Activated CD8-positive, alpha-beta T cell treated with anti-CD3 and anti-CD28 coated beads, Interleukin-2, amount 10 ng/mL, durations not matched to agents 7 days and 5 days (primary cell): ENCODE results near the gene RFX7. TPM values are rescaled to one million over a fixed set of nuclear protein-coding genes. Genes with fewer than 3 reads are reported as not detected.

Source experiments
- ATAC-seq: fragments of 150-1000 bp; cut with Tn5 transposase; one replicate; pipeline ENCODE4 v1.10.0; 2021; ENCODE audit warnings: moderate library complexity
- CTCF ChIA-PET: fragments of 350-600 bp; sonication (Branson Sonifier 250); formaldehyde crosslinking; loops from one replicate; lab custom pipeline; 2021; ENCODE audit warnings: antibody characterized with exemption; lab: Charles Lee
- POLR2A ChIA-PET: fragments of 350-600 bp; sonication (Branson Sonifier 250); formaldehyde crosslinking; loops from one replicate; lab custom pipeline; 2021; ENCODE audit warnings: antibody characterized with exemption; lab: Charles Lee
- DNase-seq: peaks from one replicate; pipeline ENCODE4 v3.0.0-alpha.2; 2020
- H3K27ac Mint-ChIP-seq: one replicate; pipeline ENCODE4 v1.8.0; 2021; ENCODE audit warnings: mild to moderate bottlenecking, mixed read lengths
- H3K27me3 Mint-ChIP-seq: one replicate; pipeline ENCODE4 v1.8.0; 2021; ENCODE audit warnings: low read depth, mixed read lengths
- H3K36me3 Mint-ChIP-seq: one replicate; pipeline ENCODE4 v1.8.0; 2021; ENCODE audit warnings: low read depth, mixed read lengths
- H3K4me1 Mint-ChIP-seq: one replicate; pipeline ENCODE4 v1.8.0; 2021; ENCODE audit warnings: low read depth, mixed read lengths
- H3K4me3 Mint-ChIP-seq: one replicate; pipeline ENCODE4 v1.8.0; 2021; ENCODE audit warnings: mild to moderate bottlenecking, mixed read lengths
- H3K9me3 Mint-ChIP-seq: one replicate; pipeline ENCODE4 v1.8.0; 2022; ENCODE audit warnings: mixed read lengths; ENCODE audit not compliant: insufficient read depth
- total RNA-seq, 2 experiments: library from RNA; stranded (reverse); gene quantifications; one replicate each; pipeline ENCODE4 v1.2.3, GENCODE V29; 2021

Gene RFX7
- total RNA-seq, 2 experiments from 2014 or later = 32.9 to 35.1 TPM

GRCh38 chr15:56099311-56099710, 144.4 kb downstream of the RFX7 start:
- DNase-seq (no peak), ATAC-seq (no peak)
- H3K27ac Mint-ChIP-seq = no peak overlapping the region
- H3K4me1 Mint-ChIP-seq = peaks cover 2% of the 10 kb centered on the region
- ChIA-PET CTCF (interaction anchor here (2.1 kb wide), 1 partner anchor 146 kb away, joined by 6 read pairs; no protein-coding TSS in a partner anchor), POLR2A (no interaction called here)
- H3K4me3 Mint-ChIP-seq = no peak overlapping the region
- H3K27me3 Mint-ChIP-seq = no peaks in the 10 kb centered on the region
- peaks cover 52% of the 10 kb centered on the region for H3K36me3 Mint-ChIP-seq
- no peaks in the 10 kb centered on the region for H3K9me3 Mint-ChIP-seq

DNA sequence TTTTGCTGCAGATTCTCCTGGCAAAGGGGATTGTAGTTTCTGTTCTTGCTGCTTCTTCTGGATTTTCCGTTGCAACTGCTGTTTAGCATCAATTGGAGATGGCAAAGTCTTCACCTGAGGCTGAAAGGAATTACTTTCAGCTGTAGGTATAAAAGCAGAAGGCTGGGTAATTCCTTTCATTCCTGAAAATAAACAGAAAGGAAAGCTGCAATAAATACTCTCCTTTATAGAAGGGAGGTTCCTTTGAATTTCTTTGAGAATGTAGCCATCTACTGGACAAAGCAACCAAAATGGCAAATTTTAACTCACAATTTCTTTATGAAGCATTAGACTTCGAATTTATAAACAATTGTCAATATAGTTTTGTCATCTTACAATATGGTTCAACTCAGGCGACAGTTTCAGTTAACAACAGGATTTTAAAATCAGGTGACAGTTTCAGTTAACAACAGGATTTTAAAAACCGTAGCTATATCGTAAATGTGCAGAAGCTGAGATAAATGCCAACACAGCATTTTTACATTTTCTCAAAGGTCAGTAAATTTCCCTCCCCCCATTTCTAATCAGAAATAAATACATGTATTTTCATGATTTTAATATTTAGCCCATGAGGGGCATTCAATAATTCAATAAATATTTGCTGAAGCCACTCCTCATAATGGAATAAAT, 145.3 kb downstream of the RFX7 start:
- Mint-ChIP-seq H3K4me3 (no peak overlapping the region), H3K4me1 (peaks cover 2% of the 10 kb centered on the region), H3K9me3 (no peaks in the 10 kb centered on the region), H3K27ac (no peak overlapping the region), H3K36me3 (peaks cover 62% of the 10 kb centered on the region), H3K27me3 (no peaks in the 10 kb centered on the region)
- ATAC-seq (no peak), DNase-seq (no peak)
- CTCF ChIA-PET = interaction anchor here (0.9 to 2.1 kb wide), 4 partner anchors 101 to 449 kb away, joined by 3 to 6 read pairs (median 3); no protein-coding TSS in a partner anchor
- POLR2A ChIA-PET = no interaction called here

DNA sequence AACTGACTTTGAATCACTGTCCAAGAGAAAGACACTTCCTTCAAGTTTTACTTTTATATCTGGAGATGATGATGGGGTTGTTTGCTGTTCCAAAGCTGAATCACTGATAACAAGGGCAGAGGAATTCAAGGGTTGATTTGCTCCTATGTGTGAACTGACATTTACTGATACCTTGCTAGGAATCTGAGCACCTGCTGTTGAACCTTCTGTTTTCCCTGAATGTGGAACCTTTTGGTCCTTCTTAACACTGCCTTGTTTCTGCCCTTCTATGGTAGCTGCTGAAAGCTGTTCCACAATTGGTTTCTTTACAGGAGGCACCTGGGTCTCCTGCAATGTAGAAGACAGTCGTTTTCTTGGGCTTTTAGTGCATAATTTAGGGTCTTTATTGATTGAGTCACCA, 148.3 kb downstream of the RFX7 start:
- POLR2A ChIA-PET = no interaction called here
- Mint-ChIP-seq H3K27ac (no peak overlapping the region), H3K4me1 (peaks cover 2% of the 10 kb centered on the region), H3K27me3 (no peaks in the 10 kb centered on the region), H3K9me3 (no peaks in the 10 kb centered on the region), H3K4me3 (no peak overlapping the region), H3K36me3 (peaks cover 59% of the 10 kb centered on the region)
- CTCF ChIA-PET = interaction anchor here (0.6 kb wide), 1 partner anchor 79 kb away, joined by 3 read pairs; no protein-coding TSS in a partner anchor
- ATAC-seq = no peak
- no peak for DNase-seq

DNA sequence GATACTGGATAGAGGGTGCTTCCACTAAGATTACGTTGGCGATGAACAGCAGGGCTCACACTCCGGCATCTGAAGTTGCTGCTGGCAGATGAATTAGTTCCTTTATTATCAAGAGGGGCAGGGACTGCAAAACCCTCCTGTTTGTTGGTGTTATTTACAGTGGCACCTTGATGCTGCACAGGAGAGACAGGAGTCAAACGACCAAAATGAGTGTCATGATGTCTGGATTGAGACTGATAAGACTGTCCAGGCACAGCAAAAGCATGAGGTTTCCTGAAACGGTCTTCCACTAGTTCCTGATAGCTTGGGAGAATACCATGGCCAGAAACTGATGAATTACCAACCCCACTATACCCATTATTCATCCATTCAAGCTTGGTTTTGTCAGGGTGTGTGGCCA, 149.5 kb downstream of the RFX7 start:
- Mint-ChIP-seq H3K27me3 (no peaks in the 10 kb centered on the region), H3K9me3 (no peaks in the 10 kb centered on the region), H3K36me3 (peaks cover 61% of the 10 kb centered on the region), H3K27ac (no peak overlapping the region), H3K4me1 (peaks cover 8% of the 10 kb centered on the region), H3K4me3 (no peak overlapping the region)
- POLR2A ChIA-PET = interaction anchor here (1.1 kb wide), 1 partner anchor 9 kb away, joined by 3 read pairs; no protein-coding TSS in a partner anchor
- CTCF ChIA-PET = no interaction called here
- DNase-seq = no peak
- ATAC-seq = no peak

- no peak overlapping the region for H3K4me3 Mint-ChIP-seq
- ChIA-PET CTCF (no interaction called here), POLR2A (no interaction called here)
- no peak for DNase-seq
- H3K9me3 Mint-ChIP-seq = no peaks in the 10 kb centered on the region
- no peaks in the 10 kb centered on the region for H3K27me3 Mint-ChIP-seq
- H3K36me3 Mint-ChIP-seq = peaks cover 15% of the 10 kb centered on the region
- H3K4me1 Mint-ChIP-seq = peaks cover 15% of the 10 kb centered on the region
- ATAC-seq = no peak
- H3K27ac Mint-ChIP-seq = no peak overlapping the region
Observed at GRCh38 chr15:56088389-56088788, 155.3 kb downstream of the RFX7 start.

GRCh38 chr15:56086566-56086965, 157.1 kb downstream of the RFX7 start:
- Mint-ChIP-seq H3K9me3 (no peaks in the 10 kb centered on the region), H3K27ac (no peak overlapping the region), H3K27me3 (no peaks in the 10 kb centered on the region), H3K36me3 (peaks cover 8% of the 10 kb centered on the region), H3K4me3 (no peak overlapping the region), H3K4me1 (peaks cover 15% of the 10 kb centered on the region)
- no peak for ATAC-seq
- POLR2A ChIA-PET = no interaction called here
- CTCF ChIA-PET = interaction anchor here (1.4 kb wide), 1 partner anchor 159 kb away, joined by 5 read pairs; no protein-coding TSS in a partner anchor
- no peak for DNase-seq

DNA sequence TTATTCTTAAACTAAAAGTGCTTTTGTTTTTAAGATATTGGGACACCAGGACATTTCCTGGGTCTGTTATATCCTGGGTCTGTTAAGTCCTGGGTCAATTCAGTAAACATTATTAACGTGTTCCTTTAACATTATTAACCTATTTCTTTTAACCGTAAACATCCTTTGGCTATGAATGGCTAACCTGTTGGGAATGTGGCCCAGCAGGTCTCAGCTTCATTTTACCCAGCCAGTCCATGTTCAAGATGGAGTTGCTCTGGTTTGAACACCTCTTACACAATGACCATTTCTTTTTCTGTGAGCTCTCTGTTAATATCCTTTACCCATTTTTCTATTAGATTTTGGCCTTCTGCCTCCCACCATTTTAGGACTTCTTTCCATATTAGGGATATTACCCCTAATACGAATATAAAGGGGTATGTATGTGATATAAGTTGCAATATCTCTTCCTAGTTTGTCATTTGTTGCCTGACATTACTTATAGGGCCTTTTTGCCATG, 161.4 kb downstream of the RFX7 start:
- DNase-seq (no peak), ATAC-seq (no peak)
- no peak overlapping the region for H3K27ac Mint-ChIP-seq
- no peaks in the 10 kb centered on the region for H3K36me3 Mint-ChIP-seq
- POLR2A ChIA-PET = no interaction called here
- CTCF ChIA-PET = no interaction called here
- no peak overlapping the region for H3K4me3 Mint-ChIP-seq
- peaks cover 8% of the 10 kb centered on the region for H3K4me1 Mint-ChIP-seq
- H3K27me3 Mint-ChIP-seq = no peaks in the 10 kb centered on the region
- no peaks in the 10 kb centered on the region for H3K9me3 Mint-ChIP-seq

DNA sequence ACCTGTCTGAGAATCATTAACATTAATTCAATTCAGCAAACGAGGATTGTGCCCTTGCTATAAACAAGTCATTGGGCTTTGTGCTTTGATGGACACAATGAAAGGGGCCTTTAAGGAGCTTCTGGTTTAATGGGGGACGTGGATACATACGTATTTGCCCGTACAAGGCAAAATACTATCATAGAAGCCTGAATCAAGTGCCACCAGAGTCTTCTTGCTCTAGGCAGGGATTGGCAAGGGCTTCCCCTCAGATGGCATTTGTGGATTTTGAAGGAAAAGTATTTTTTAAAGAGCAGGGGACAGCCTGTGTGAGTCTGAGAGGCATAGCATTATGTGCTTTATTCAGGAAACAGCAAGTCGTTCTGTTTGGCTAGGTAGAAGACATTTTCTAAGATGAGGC, 166.6 kb downstream of the RFX7 start:
- no peak for ATAC-seq
- Mint-ChIP-seq H3K27me3 (no peaks in the 10 kb centered on the region), H3K4me3 (no peak overlapping the region), H3K36me3 (no peaks in the 10 kb centered on the region), H3K4me1 (no peaks in the 10 kb centered on the region), H3K9me3 (no peaks in the 10 kb centered on the region), H3K27ac (no peak overlapping the region)
- POLR2A ChIA-PET = no interaction called here
- no peak for DNase-seq
- CTCF ChIA-PET = no interaction called here

- Mint-ChIP-seq H3K27me3 (no peaks in the 10 kb centered on the region), H3K9me3 (no peaks in the 10 kb centered on the region), H3K4me1 (no peaks in the 10 kb centered on the region), H3K4me3 (no peak overlapping the region), H3K36me3 (no peaks in the 10 kb centered on the region), H3K27ac (no peak overlapping the region)
- ChIA-PET CTCF (no interaction called here), POLR2A (no interaction called here)
- ATAC-seq = no peak
- no peak for DNase-seq
Observed at GRCh38 chr15:56076640-56077039, 167.0 kb downstream of the RFX7 start.

- Mint-ChIP-seq H3K27ac (no peak overlapping the region), H3K4me3 (no peak overlapping the region), H3K36me3 (no peaks in the 10 kb centered on the region), H3K9me3 (no peaks in the 10 kb centered on the region), H3K4me1 (no peaks in the 10 kb centered on the region), H3K27me3 (no peaks in the 10 kb centered on the region)
- ATAC-seq = no peak
- ChIA-PET POLR2A (no interaction called here), CTCF (interaction anchor here (1.0 kb wide), 1 partner anchor 10 kb away, joined by 3 read pairs; no protein-coding TSS in a partner anchor)
- DNase-seq = no peak
Observed at GRCh38 chr15:56074481-56075265, 169.0 kb downstream of the RFX7 start.

- no peaks in the 10 kb centered on the region for H3K9me3 Mint-ChIP-seq
- no peaks in the 10 kb centered on the region for H3K36me3 Mint-ChIP-seq
- ATAC-seq (no peak), DNase-seq (no peak)
- ChIA-PET POLR2A (no interaction called here), CTCF (interaction anchor here (0.8 to 1.4 kb wide), 3 partner anchors 10 to 218 kb away, joined by 3 read pairs; no protein-coding TSS in a partner anchor)
- no peak overlapping the region for H3K27ac Mint-ChIP-seq
- H3K27me3 Mint-ChIP-seq = peaks cover 7% of the 10 kb centered on the region
- no peak overlapping the region for H3K4me3 Mint-ChIP-seq
- no peaks in the 10 kb centered on the region for H3K4me1 Mint-ChIP-seq
Observed at GRCh38 chr15:56064152-56064551, 179.5 kb downstream of the RFX7 start.

DNA sequence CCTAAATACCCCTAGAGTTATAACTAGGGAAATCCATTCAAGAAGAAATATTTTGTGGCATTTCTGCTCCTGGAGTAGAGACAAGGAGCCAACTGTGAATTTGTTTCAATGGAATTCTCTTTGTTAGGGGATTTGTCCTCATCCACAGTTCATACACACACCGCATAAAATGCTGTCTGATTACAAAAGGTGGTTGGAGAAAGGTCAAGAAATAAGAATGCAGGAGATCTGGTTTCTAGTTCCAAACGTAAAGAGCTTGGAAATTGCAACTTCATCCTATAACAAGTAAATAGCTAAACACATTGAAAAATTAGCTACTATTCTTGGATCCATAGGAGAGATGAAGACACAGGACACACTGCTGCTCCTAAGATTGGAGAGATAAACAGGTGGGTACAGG, 184.0 kb downstream of the RFX7 start:
- ATAC-seq (no peak), DNase-seq (no peak)
- no peak overlapping the region for H3K4me3 Mint-ChIP-seq
- ChIA-PET POLR2A (no interaction called here), CTCF (interaction anchor here (1.8 kb wide), 1 partner anchor 369 kb away, joined by 5 read pairs; no protein-coding TSS in a partner anchor)
- no peaks in the 10 kb centered on the region for H3K36me3 Mint-ChIP-seq
- peaks cover 7% of the 10 kb centered on the region for H3K27me3 Mint-ChIP-seq
- no peaks in the 10 kb centered on the region for H3K4me1 Mint-ChIP-seq
- H3K27ac Mint-ChIP-seq = no peak overlapping the region
- no peaks in the 10 kb centered on the region for H3K9me3 Mint-ChIP-seq
